Stimulated activated CD4-positive, alpha-beta T cell treated with anti-CD3 and anti-CD28 coated beads, TNF-alpha, amount 100 ng/mL, for 1 hour (primary cell): ENCODE data around the gene RELN.
"Not testable (repeated sequence)": the region's sequence is repeated elsewhere in the genome, so short reads cannot be mapped to it uniquely, and the experiment has no call there.

Experiments
- DNase-seq, 3 donors: peaks; one replicate each; pipeline ENCODE4 v3.0.0-alpha.2; 2020; ENCODE audit warnings: low read depth in 3 of 3, low spot score in 1 of 3

RELN gene

GRCh38 chr7:103794424-103794823, 195.0 kb downstream of the RELN start:
- no peak for DNase-seq

DNA sequence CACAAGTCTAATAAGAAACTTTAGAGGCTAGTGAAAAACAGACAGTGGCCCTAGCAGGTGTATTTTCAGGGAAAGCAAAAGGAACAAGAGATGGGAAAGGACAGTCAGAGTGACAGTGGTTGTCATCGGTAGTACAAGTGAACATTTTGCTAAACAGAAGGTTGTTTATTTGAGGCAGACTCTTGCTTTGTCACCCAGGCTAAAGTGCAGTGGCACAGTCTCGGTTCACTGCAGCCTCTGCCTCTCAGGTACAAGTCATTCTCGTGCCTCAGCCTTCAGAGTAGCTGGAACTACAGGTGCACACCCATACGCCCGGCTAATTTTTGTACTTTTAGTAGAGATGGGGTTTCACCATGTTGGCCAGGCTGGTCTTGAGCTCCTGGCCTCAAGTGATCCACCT, 195.8 kb downstream of the RELN start:
- DNase-seq = no peak

DNA sequence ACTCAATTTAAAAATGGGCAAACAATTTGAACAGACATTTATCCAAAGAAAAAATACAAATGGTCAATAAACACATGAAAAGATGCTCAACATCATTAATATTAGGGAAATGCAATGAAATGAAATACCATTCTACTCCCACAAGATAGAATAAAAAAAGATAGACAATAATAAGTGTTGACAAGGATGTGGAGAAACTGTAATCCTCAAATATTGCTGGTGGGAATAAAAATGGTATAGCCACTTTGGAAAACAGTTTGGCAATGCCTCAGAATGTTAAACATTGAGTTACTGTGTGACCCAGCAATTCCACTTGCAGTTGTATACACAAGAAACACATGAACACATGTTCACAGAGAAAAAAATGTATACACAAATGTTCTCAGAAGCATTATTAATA, 197.6 kb downstream of the RELN start:
- DNase-seq = no peak

GRCh38 chr7:103787041-103787440, 202.4 kb downstream of the RELN start:
- DNase-seq = not testable (repeated sequence)

- no peak for DNase-seq
Measured at GRCh38 chr7:103784646-103785286, 204.7 kb downstream of the RELN start.

- DNase-seq = no peak
Measured at GRCh38 chr7:103781409-103781808, 208.0 kb downstream of the RELN start.

GRCh38 chr7:103780561-103780960, 208.9 kb downstream of the RELN start:
- DNase-seq = not testable (repeated sequence)

DNA sequence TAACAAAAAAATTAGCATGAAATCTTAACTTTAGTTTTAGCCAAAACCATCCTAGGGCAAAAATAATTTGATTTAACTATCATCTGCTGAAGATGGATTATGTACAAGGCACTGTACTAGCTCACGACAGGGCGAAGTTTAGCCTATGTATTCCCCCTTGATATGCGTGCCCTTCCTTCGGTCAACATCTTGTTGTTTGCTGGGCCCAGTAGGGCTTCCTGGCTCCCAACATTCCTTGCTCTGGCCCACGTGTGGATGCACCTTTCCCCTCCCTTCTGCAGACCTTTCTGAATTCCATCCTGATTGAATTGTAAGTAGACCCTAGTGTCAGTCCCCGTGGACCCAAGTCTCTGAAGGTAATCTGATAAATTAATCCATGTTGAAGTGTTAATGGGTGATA, 212.0 kb downstream of the RELN start:
- no peak for DNase-seq

- DNase-seq = no peak
Measured at GRCh38 chr7:103773726-103774125, 215.7 kb downstream of the RELN start.

- DNase-seq = no peak
Measured at GRCh38 chr7:103772171-103772773, 217.2 kb downstream of the RELN start.

DNA sequence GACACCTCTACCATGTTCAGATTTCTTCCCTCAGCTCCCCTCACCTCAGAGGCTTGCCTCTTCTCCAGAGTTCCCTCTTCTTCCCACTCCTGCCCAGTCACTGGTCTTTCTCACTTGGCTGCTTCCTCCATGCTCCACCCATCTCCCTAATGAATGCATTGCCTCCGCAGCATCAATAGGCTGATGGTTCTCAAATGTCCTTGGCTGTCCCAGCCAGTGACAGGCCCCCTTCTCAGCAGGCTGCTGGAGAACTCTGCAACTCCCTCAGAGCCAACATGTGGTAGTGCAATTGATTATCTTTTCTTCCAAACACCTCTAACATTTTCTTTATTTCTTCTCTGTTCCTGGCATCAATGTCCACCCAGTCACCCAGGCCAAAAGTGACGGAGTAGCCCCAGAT, 218.2 kb downstream of the RELN start:
- DNase-seq = no peak

DNA sequence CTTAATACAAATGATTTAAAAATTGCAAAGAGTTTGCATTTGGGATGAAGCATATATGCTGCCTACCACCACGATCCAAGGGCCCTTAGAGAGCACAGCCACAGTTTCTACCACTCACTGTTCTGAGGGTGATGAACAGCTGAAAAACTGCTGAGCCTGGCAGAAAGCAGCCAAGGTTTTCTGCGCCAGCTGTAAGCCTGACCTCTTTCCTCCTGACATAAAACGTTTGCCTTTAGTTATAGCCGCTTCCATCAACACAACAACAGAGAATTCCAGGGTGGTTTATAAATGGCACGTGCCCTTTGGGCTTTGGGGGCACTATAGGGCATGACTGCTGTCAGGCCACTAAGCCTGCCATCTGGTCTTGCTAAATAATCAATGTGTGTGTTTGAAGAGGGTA, 222.8 kb downstream of the RELN start:
- DNase-seq = no peak

GRCh38 chr7:103765901-103766300, 223.6 kb downstream of the RELN start:
- DNase-seq = no peak

GRCh38 chr7:103764901-103765300, 224.6 kb downstream of the RELN start:
- no peak for DNase-seq

DNA sequence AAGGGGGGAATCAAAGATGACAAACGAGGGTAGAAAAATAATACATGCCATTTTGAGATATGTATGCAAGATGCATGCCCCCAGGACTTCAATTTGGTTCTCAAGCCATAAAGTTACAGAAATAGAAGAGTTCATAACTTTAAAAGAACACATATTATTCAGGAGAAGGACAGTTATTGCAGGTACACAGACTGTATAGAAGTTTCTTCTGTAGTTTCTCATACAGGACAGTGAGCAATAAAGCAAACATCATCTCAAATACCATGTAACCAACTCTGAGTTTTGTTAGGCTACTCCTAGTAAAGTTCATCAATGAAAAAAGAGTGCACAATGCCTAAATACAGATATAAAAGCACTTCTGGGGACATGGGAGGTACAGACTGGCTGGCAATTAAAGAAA, 226.6 kb downstream of the RELN start:
- no peak for DNase-seq

- DNase-seq = no peak
Measured at GRCh38 chr7:103762065-103762760, 227.2 kb downstream of the RELN start.

DNA sequence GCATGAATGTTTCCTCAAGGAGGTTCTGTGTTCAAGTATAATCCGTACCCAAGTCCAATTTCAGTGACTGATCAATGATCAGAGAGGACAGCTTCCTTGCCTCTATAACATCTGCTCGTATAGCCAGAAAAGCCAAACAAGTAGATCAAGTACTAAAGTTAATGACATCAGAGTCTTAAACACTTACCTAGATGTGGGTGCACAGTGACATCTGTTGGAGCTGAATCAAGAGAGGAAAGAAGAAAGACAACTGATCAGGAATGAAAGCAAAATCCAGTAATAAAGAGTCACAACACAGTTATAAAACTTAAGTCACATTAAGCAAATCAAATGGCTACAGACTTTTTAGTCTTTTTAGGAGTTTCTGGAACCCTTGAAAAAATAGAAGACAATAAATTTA, 236.5 kb downstream of the RELN start:
- no peak for DNase-seq

DNA sequence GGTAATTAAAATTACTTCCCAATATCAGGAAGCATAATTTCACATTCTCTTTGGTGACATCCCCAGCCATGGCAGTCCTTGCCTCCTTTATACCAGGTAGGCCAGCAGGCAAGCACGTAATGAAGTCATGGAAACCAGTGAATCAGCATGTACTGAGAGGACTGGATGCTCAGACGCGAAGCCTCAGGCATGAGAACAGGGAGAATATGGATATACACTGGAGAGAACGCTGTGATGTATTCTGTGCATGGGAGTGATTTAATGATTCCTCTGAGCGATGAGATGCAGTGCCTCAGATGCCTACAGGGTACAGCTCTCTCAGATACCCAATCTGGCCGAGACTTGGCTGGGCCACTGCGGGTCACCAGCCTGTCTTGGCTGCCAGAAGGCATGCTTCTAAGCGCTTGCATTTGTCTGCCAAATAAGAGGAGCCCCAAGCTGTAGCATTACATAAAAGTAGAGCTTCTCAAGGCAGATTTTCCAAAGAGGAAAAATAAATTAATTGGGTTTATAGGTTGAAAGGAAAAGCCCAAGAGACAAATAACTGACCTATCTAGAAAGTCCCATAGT, 238.1 kb downstream of the RELN start:
- no peak for DNase-seq

GRCh38 chr7:103748680-103749079, 240.8 kb downstream of the RELN start:
- no peak for DNase-seq

GRCh38 chr7:103735377-103735776, 254.1 kb downstream of the RELN start:
- no peak for DNase-seq

GRCh38 chr7:103731169-103731568, 258.3 kb downstream of the RELN start:
- no peak for DNase-seq

DNA sequence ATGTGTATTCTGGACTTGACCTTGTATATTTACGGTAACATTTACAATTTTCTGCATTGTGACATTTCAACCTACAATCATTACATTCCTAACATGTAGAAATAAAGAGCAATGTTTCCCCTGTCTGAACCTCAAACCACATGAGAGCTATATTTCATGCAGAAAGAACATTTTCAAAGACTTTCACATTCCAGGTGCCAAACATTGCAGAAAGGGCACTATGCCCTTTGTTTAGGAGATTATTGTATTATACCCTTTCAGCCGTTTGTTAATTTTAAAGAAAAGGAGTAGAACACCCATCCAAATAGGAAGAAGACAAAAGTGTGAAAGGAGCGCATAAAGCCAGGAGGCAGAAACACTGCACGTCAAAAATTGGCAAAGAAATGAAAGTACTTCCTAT, 260.4 kb downstream of the RELN start:
- DNase-seq = no peak
